Measurements from ENCODE around the gene DLGAP4.

Gene DLGAP4, protein sequence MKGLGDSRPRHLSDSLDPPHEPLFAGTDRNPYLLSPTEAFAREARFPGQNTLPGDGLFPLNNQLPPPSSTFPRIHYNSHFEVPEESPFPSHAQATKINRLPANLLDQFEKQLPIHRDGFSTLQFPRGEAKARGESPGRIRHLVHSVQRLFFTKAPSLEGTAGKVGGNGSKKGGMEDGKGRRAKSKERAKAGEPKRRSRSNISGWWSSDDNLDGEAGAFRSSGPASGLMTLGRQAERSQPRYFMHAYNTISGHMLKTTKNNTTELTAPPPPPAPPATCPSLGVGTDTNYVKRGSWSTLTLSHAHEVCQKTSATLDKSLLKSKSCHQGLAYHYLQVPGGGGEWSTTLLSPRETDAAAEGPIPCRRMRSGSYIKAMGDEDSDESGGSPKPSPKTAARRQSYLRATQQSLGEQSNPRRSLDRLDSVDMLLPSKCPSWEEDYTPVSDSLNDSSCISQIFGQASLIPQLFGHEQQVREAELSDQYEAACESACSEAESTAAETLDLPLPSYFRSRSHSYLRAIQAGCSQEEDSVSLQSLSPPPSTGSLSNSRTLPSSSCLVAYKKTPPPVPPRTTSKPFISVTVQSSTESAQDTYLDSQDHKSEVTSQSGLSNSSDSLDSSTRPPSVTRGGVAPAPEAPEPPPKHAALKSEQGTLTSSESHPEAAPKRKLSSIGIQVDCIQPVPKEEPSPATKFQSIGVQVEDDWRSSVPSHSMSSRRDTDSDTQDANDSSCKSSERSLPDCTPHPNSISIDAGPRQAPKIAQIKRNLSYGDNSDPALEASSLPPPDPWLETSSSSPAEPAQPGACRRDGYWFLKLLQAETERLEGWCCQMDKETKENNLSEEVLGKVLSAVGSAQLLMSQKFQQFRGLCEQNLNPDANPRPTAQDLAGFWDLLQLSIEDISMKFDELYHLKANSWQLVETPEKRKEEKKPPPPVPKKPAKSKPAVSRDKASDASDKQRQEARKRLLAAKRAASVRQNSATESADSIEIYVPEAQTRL

DNA sequence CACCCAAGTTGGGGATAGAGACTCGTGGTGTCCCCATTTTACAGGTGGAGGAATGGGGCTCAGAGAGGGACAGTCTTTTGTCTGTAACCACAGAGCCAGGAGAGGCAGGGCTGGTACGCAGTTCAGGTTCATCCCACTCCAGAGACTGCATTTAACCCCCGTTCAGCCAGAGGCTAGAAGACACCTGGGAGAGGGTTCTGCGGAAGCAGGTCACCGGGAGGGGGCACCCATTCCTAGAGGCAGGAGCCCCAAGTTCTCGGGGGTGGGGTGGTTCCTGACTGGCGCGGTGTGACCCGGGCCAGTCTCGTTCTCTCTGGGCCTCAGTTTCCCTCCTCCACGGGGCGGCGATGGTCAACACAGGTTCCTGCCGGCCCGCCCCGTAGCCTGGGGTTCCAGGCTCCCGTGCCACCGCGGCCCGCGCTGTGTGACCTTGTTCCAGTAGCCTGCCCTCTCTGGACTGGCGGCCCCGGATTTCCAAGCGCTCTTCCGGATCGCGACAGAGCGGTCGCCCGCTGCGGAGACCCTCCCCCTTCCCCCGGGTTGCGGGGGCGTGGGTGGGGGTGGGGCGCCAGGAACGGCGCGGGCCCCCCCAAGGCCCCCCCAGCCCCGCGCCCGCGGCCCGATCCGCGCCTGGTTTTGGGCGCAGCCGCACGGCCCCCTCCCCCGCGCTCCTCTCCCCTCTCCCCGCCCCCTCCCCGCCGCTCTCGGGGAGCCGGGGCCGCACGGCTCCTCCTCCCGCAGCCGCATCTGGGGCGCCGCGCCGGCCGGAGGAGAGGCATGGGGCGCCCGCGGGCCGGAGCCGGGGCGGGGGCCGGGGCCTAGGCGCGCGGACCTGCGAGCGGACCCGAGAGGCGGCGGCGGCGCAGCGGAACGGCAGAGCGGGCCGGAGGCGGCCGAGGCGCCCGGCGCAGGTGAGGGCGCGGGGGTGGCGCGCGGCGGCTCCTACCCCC, at the start of gene DLGAP4:
TSS of gene DLGAP4 (plus strand) at position 738 of the 950 bp plus-strand sequence. CDS start 125,379 bp downstream, outside the sequence.
- peak; percentile 1 for DNase-seq (ENCODE audit: low spot score)

DNA sequence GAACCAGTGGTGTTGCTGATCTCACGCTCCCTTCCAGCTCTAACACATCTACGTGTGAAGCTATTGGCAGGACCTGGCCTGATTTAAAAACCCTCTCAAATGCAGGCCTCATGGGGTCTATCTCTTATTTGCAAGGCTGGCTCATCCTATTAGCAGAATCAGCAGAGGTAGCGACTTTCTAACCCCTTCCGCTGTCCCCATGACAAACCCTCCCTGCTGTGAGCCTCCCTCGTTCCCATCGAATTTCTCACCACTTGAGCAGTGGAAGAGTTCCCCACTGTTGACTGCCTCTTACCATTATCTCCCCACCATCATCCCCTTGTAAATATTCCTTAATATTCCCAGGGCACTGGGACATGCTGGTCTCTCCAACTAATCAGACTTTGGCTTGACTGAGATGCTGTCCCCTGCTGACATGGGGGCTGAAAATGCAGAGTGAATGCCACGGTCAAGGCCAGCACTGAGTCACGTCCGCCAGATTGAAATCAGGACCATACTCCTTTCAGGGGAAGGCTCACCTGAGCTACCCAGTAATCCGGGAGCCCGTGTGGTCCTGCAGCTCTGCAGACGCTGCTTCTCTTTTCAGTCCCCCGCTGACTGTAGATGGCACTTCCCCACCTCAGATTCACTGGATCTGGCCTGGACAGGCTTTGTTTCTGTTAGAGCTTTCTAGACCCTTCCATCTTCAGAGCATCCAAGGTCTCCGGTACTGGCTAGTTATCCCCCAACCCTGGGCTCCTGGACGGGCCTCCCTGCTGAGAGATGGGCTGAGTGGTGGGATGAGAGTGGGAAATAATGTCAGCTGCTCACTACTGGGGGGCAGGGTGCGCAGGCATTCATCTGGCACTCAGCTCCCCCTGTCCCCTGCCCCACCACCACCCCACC, 46.7 kb upstream of the DLGAP4 start:
- no peak for DNase-seq (ENCODE audit: low spot score)

DNA sequence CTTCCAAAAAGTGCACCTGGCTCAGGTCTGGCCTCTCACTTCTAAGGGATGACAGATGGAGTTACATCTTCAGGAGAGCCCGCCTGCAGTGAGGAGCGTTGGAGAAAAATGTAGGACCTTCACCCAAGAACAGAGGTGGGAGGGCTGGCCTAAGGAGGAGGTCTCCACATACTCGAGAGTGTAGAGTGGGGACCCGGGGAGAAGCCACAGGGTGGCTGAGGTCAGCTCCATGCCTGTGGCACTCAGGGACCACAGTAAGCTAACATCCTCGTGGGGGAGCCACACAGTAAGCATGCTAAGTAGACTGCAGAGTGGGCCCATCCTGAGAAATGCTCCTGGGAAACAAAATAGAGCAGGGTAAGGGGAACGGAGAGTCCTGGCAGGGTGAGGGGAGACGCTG, 45.8 kb upstream of the DLGAP4 start:
- no peak for DNase-seq (ENCODE audit: low spot score)

DNA sequence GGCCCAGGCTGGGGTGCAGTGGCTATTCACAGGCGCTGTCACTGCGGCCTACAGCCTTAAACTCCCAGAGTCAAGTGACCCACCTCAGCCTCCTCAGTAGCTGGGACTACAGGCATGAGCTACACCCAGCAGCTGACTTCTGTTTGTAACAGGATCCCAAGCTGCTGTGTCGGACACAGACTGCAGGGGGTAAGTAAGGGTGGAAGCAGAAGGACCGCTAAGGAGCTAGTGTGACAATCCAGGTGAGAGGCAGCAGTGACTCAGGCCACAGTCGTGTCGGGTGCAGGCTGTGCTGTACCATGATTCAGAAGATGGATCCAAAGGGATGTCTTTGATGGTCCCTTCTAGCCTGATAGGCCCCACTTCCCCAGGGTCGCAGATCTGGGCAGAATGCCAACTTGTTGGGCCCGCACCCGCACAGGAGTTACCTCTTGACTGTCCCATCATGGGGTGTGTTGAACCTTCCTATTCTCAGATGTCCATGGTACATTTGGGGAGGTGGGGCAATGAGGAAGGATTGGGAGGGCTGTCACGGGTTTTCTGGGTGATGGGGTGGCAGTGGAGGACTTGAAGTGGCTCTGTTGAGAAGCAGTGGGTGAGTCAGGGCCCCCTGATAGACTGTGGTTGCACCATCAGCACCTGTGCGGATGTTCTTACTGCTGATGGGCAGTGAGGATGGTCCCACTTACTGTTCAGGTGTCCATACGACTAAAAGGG, 44.6 kb upstream of the DLGAP4 start:
- no peak for DNase-seq (ENCODE audit: low spot score)

DNA sequence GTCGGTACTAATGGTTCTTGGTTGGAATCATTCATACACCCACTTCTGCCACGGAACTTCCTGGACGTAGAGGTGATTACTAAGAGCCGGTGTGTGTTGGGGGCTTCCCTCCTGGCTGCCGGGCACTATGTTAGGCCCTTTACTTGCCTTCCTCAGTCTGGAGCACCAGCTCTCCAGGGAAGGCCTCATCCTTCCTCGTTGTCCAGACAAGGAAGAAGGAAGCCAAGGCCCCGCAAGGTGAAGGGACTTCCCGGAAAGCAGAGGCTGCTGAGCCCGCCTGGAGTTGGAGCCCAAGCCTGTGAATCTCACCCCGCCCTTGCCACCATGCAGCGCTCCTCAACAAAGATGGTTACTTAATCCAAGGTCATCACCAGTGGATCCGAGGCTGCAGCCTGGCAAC, 43.7 kb upstream of the DLGAP4 start:
- no peak for DNase-seq (ENCODE audit: low spot score)

DNA sequence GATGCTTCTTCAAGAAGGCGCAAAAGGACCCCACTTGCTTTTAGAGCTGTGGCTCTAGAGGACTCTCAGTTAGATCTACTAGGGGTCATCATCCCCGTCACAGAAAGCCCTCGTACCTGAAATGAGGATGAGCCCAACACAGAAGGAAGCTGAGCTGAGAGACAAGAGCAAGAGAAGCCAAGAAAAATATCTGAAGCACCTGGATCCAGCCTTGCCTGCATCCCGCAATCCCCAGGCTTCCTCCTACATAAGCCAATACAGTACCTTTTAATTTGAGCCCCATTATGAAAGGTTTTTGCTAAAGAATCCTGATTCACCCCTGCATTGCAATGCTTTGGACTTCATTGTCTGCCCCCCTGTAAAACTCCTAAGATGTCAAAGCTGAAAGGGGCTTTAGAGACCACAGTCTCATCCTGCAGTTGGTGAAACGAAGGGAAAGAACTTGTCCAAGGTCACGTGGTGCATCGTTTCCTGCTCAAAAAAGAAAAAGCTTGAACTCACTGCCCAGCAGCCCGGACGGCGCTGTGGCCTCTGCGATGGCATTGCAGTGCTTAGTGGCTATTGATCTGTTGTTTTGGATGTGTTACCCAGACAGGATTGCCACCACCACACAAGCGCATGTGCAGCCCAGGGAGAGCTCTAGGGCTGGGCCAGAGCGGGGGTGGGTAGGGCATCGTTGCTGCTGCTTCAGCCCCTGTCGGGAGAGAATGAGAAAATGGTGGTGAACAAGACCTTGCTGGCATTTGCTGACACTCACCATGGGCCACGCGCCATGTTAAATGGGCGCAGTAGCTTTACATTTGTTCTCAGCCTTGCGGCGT, 41.5 kb upstream of the DLGAP4 start:
- DNase-seq (ENCODE audit: low spot score): no peak

DNA sequence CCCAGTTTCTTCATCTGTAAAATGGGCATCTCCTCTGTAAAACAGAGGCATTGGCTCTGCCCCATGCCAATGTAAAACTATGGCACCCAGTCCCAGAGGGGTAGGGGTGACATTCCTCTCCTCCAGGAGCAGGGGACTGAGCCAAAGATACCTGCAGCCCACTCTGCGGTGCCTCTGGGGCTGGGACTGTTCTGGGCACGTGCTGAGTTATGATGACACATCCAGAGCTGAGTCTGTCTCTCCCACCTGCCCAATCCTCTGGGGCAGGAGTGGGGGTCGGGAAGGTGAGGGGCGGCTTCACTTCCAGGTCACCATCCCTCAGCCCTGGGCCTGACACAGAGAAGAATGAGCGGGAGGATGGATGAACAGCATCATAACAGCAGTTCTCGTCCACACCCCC, 40.0 kb upstream of the DLGAP4 start:
- no peak for DNase-seq (ENCODE audit: low spot score)

DNA sequence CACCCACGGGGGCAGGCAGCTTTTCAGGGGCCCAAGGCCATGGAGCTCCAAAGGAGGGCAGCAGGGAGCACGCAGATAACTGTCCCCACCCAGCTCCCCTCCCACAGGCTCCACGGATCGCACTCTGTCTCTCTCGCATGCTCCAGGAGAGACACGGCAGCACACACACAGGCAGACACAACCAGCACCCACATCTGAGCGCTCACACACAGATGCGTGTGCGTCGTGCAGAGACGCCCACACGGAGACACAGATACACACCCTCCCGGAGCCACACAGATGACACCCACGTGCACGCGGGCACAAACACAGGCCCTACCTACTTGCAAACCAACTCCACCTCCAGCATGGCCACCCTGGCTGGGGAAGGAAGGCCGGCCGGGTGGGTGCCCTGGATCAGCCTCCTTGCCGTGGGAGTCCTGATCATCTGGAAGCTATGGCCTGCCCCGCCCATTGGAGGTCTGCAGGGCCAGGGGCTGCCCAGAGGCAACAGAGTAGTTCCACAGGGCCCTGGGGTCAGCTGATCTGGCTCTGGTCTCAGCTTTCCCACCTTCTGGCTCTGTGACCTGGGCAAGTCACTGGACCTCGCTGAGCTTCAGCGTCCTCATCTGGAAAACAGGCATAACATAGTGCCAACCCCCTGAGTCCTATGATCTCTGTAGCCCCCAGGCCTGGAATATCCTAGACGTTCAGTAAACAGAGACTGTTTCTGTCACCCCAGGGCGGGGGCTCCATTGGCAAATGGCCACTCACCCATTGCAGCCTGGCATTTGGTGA, 38.3 kb upstream of the DLGAP4 start:
- no peak for DNase-seq (ENCODE audit: low spot score)

DNA sequence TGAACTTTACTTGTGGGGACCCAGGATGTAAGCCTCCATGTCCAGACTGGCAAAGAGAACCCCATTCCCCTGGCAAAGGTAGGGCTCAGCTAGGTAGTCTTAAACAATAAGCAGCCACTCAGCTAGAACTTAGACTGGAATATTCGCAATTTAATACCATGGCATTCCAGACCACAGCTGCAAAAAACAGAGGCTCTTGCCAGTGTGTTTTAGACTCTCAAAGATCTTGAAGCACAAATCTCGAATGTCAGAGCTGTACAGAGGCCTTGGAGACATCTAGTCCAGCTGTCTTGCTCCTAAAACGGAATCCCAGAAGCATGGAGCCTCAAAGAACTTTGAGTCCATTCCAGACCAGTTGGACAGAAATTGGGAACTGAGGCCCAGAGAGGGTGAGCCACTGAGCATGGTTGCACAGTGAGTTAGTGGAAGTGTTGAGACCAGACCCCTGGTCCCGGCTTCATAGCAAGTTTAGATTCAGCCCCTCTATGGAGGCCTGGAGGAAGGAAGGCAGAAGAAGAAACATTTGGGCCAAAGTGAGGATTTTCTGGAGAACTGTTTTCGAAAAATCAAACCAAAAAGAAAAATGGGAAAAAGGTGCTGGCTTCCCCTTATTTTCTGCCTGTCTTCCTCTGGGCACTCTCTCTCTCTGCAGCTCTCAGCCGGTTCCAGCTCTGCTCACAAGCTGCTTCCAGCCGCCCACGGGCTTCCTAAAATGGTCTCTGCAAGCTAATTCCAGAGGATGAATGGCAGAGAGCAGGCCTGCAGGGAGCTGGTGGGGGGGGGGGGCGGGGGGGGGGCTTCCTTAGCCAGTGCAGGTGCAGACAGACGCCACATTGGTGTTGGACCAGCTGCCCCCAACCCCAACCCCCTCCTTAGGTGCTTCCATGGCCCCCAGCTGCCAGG, 37.4 kb upstream of the DLGAP4 start:
- DNase-seq (ENCODE audit: low spot score): no peak

DNA sequence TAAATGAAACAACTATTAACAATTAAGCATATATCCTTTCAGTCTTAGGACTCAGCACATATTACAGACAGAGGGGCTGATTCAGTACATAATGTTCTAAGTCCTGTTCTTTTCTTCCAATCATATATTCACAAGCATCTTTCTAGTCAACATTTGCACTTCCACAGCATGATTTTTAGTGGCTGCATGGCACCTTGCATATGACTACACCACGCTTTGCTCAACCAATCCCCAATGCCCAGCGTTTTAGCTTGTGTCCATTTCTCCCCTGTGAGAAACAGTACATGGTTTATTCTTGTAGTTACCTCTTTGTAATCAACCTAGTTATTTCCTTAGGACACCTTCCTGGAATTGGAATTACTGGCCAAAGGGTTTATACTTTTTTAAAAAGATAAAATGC, 36.6 kb upstream of the DLGAP4 start:
- DNase-seq (ENCODE audit: low spot score): no peak

DNA sequence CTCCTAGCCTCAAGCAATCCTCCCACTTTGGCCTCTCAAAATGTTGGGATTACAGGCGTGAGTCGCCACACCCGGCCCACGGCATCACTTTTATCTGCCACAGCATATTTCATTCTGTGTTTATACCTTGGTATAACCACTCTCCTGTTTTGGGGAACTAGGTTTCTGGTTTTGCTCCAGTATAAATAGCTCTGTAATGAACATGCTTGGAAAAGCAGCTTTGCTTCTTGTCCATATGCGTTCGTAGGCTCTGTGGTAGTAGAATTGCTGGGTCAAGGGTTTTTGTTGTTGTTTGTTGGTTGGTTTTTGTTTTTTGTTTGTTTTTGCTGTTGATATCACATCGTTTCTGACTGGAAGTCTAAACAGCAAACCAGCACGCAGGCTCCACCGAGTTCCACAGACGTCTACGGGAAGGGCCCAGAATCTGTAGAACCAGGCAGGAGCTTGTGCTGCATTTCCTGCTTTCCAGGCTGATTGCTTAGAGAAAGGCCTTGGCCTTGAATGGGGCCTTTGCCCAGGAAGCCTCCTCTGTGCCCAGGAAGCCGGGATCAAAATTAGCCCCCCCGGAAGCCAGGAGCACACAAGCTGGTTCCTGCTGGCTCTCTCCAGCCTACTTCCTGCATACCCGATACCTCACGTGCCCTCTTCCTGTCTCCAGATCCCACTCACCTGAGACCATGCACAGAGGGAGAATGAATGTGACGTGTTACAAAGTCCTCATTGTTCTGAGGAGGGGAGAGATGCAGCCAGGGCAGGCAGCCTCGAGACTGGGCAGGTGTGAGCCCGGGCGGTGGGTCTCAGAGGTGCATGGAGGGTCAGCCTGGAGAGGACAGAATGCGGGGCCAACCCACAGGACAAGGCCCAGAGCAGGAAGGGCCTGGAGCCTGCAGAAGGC, 35.1 kb upstream of the DLGAP4 start:
- no peak for DNase-seq (ENCODE audit: low spot score)

DNA sequence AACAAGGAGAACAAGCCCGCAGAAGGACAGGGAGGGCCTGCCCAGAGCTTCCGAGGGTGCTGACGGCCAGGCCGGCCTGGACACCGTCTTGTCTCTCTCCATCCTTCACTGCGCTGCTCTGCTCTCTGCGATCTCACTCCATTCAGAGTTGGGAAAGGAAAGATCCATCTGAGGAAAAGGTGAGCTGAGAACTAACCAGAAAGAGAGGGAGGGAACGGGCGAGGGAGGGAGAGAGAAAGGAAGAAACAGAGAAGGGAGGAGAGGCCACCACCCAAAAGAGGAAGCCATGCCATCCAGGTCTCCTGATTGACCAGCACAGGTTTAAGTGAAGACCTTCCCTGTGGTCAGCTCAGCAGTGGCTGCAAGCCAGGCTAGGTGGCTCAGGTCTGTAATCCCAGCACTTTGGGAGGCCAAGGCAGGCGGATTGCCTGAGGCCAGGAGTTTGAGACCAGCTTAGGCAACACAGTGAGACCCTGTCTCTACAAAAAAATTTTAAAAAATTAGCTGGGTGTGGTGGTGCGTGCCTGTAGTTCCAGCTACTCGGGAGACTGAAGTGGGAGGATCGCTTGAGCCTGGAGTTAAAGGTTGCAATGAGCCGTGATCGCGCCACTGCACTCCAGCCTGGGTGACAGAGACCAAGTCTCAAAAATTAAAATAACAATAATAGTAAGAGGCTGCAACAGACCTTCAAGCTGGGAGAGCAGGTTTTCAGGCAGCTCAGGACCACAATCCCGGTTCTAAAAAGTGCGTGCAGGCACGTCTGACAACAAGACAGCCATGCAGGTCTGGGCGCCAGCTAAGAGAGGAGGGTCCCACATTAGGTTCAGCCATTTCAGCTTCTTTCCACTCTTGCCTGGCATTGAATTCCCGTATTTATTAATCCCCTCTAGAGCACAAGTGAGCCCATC, 34.2 kb upstream of the DLGAP4 start:
- no peak for DNase-seq (ENCODE audit: low spot score)

DNA sequence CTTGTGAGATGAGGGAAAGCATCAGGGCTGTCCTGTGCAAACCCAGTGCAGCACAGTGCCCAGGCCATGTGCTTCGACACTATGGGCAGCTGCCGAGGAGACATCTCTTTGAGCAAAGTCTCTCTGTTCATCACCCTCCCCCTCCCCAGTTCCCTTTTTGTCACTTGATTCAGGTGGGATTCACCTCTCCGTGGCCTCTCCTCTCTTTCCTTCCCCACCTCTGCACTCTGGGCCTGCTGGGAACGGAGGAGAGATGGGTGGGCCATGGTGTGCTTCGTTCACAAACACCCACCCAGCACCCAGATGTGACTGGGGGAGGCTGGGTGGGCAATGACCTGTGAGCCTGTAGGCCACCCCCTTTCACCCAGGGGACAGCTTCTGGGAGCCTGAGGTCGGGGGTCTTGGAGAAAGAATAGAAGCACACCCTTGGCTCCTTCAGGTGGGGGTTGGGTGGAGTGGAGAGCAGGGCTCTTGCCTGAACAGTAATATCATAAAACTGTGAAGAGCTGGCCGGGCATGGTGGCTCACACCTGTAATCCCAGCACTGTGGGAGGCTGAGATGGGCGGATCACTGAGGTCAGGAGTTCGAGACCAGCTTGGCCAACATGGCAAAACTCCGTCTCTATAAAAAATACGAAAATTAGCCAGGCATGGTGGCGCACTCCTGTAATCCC, 33.5 kb upstream of the DLGAP4 start:
- DNase-seq (ENCODE audit: low spot score): no peak

DNA sequence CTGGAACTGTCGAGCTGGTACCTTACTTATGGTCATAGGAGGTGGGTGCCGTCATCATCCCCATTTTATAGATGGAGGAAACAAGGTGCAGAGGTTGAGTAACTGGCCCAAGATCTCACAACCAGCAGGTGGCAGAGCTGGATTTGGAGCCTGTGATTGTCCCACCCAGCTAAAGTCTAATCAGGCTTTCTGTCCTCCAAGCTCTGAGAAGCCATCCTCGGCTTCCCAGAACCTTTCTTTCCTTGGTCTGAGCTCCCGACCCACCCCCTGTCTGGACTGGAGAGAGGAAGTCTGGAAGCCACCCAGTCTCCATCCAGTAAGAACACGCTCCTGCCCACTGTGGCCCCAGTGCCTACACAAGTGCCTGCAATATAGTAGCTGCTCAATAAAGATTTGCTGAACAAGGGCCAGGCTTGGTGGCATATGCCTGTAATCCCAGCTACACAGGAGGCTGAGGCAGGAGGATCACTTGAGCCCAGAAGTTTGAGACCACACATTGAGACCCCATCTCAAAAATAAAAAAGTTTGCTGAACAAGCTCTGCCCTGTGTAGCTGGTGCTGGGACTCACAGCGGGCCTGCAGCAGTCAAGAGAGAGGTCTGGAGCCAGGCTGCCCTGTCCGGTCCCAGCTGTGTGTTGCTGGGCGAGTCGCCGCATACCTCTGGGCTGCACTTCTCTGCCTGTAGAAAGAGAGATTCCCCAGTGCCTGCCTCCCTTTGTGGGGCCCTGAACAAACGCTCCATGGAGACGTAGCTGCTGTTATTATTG, 32.5 kb upstream of the DLGAP4 start:
- DNase-seq (ENCODE audit: low spot score): no peak

Data from pons (tissue), 1 donor.